NB4 (cell line): ENCODE results near the gene CD86.

Experiments
- CTCF ChIP-seq: IDR thresholded peaks from one replicate; pipeline ENCODE4 v1.5.1; 2012; ENCODE audit warnings: low read depth, low read length
- MYC ChIP-seq: IDR thresholded peaks from 2 replicates; pipeline ENCODE4 v1.6.1; 2011; ENCODE audit warnings: low read depth, low read length

DNA sequence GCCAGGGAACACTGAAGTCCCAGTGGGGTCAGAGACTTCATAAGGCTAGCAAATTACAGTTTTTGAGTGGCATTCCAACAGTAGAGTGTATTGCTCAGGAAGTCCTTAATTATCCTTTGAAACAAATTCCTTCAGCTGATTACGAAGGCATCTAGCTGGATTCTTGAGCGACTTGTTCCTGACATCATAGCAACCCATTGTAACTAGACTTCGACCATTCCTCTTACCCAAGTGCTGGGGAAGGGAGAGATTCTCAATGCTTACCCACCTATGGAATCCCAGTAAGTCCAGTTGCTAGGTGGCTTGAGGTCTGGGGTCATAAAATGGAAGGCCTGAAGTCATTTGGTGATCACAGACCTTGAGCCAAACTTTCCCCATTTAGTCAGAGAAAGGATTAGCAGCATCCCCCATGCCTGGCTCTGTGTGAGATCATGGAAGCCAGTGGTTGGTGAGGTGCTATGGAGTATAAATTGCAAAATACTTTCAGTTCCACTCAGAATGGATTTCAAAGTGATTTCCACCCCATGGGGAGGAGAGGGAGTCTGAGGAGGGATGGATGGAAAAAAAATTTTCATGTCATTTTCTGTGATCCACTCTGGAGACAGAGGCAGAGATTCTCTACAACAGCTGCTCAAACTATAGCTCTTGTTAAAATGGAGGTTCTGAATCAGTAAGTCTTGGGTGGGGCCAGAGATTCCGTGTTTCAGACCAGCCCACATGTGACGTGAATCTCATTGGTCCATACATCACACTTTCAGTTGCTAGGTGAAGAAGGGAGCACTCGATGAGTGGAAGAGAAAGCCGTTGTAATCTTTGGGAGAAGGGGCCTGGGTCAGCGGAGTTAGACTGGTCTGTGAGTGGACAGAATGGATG is 45.7 kb downstream of the CD86 start:
- no peak for TF ChIP-seq CTCF
- TF ChIP-seq MYC: no peak
